Measurements from ENCODE around the gene NARS2. TPM values are rescaled to one million over a fixed set of nuclear protein-coding genes. Genes with fewer than 3 reads are reported as not detected.

NARS2 gene
- total RNA-seq, 1 experiment from 2014 or later = 30.2 TPM

GRCh38 chr11:78400116-78400515 lies 174.5 kb downstream of the NARS2 start:
- Histone ChIP-seq H3K27me3 (no peaks in the 10 kb centered on the region), H3K27ac (no peak overlapping the region), H3K36me3 (no peaks in the 10 kb centered on the region), H3K4me1 (no peaks in the 10 kb centered on the region), H3K9me3 (replicated peaks) (no peaks in the 10 kb centered on the region), H3K4me3 (no peak overlapping the region)
- no peak for DNase-seq

GRCh38 chr11:78399136-78399535 lies 175.5 kb downstream of the NARS2 start:
- H3K27ac ChIP-seq = no peak overlapping the region
- no peaks in the 10 kb centered on the region for H3K4me1 ChIP-seq
- no peaks in the 10 kb centered on the region for H3K36me3 ChIP-seq
- no peak for DNase-seq
- H3K4me3 ChIP-seq = no peak overlapping the region
- H3K9me3 ChIP-seq (replicated peaks) = no peaks in the 10 kb centered on the region
- no peaks in the 10 kb centered on the region for H3K27me3 ChIP-seq

- no peaks in the 10 kb centered on the region for H3K27me3 ChIP-seq
- H3K36me3 ChIP-seq = no peaks in the 10 kb centered on the region
- no peak for DNase-seq
- H3K27ac ChIP-seq = no peak overlapping the region
- no peaks in the 10 kb centered on the region for H3K9me3 ChIP-seq (replicated peaks)
- H3K4me1 ChIP-seq = no peaks in the 10 kb centered on the region
- H3K4me3 ChIP-seq = no peak overlapping the region
Observed at GRCh38 chr11:78398715-78399114, 175.9 kb downstream of the NARS2 start.

GRCh38 chr11:78397398-78397797 lies 177.3 kb downstream of the NARS2 start:
- H3K9me3 ChIP-seq (replicated peaks) = no peaks in the 10 kb centered on the region
- H3K4me1 ChIP-seq = no peaks in the 10 kb centered on the region
- H3K36me3 ChIP-seq = no peaks in the 10 kb centered on the region
- no peaks in the 10 kb centered on the region for H3K27me3 ChIP-seq
- no peak overlapping the region for H3K27ac ChIP-seq
- H3K4me3 ChIP-seq = no peak overlapping the region
- no peak for DNase-seq

- Histone ChIP-seq H3K4me1 (no peaks in the 10 kb centered on the region), H3K27ac (no peak overlapping the region), H3K9me3 (replicated peaks) (no peaks in the 10 kb centered on the region), H3K4me3 (no peak overlapping the region), H3K36me3 (no peaks in the 10 kb centered on the region), H3K27me3 (no peaks in the 10 kb centered on the region)
- no peak for DNase-seq
Observed at GRCh38 chr11:78395597-78395996, 179.1 kb downstream of the NARS2 start.

GRCh38 chr11:78392854-78393253 lies 181.8 kb downstream of the NARS2 start:
- Histone ChIP-seq H3K4me3 (no peak overlapping the region), H3K27me3 (no peaks in the 10 kb centered on the region), H3K9me3 (replicated peaks) (no peaks in the 10 kb centered on the region), H3K36me3 (no peaks in the 10 kb centered on the region), H3K4me1 (no peaks in the 10 kb centered on the region), H3K27ac (no peak overlapping the region)
- DNase-seq = no peak

- no peaks in the 10 kb centered on the region for H3K9me3 ChIP-seq (replicated peaks)
- no peak for DNase-seq
- H3K4me3 ChIP-seq = no peak overlapping the region
- no peaks in the 10 kb centered on the region for H3K4me1 ChIP-seq
- no peak overlapping the region for H3K27ac ChIP-seq
- no peaks in the 10 kb centered on the region for H3K27me3 ChIP-seq
- no peaks in the 10 kb centered on the region for H3K36me3 ChIP-seq
Observed at GRCh38 chr11:78391424-78391823, 183.2 kb downstream of the NARS2 start.

- Histone ChIP-seq H3K36me3 (no peaks in the 10 kb centered on the region), H3K4me1 (no peaks in the 10 kb centered on the region), H3K27me3 (no peaks in the 10 kb centered on the region), H3K27ac (no peak overlapping the region), H3K9me3 (replicated peaks) (no peaks in the 10 kb centered on the region), H3K4me3 (no peak overlapping the region)
- no peak for DNase-seq
Observed at GRCh38 chr11:78390809-78391208, 183.9 kb downstream of the NARS2 start.

- H3K27ac ChIP-seq = no peak overlapping the region
- no peaks in the 10 kb centered on the region for H3K27me3 ChIP-seq
- H3K4me3 ChIP-seq = no peak overlapping the region
- H3K36me3 ChIP-seq = no peaks in the 10 kb centered on the region
- H3K4me1 ChIP-seq = peaks cover 4% of the 10 kb centered on the region; the same call in 1 of the 2 replicates
- no peak for DNase-seq
- peaks cover 5% of the 10 kb centered on the region; the same call in 1 of the 2 replicates for H3K9me3 ChIP-seq (replicated peaks)
Observed at GRCh38 chr11:78386215-78386941, 188.3 kb downstream of the NARS2 start.

Other genes starting within 250 kb of the NARS2 start
- 5.6 TPM in 2 replicates for gene GAB2, start 157.0 kb downstream of the NARS2 start, total RNA-seq (2014; rRNA removed; shearing (Covaris generic))

All from SJCRH30 (cell line).